Stimulated activated memory B cell treated with anti-CD40 and anti-IgM and Interleukin-4, amounts not matched to agents 10 μg/mL and 1 μg/mL and 100 μg/mL, for 72 hours (primary cell): ENCODE results near the gene PAQR4.

ENCODE experiments used
- ATAC-seq: fragments of 150-1000 bp; cut with Tn5 transposase; 2 replicates; pipeline ENCODE4 v1.10.0; 2021
- H3K27ac Mint-ChIP-seq: one replicate; pipeline ENCODE4 v1.8.0; 2022; ENCODE audit warnings: mild to moderate bottlenecking, mixed read lengths
- H3K27me3 Mint-ChIP-seq: one replicate; pipeline ENCODE4 v1.8.0; 2022; ENCODE audit warnings: mixed read lengths
- H3K36me3 Mint-ChIP-seq: one replicate; pipeline ENCODE4 v1.8.0; 2022; ENCODE audit warnings: mixed read lengths
- H3K4me1 Mint-ChIP-seq: one replicate; pipeline ENCODE4 v1.8.0; 2022; ENCODE audit warnings: mixed read lengths
- H3K4me3 Mint-ChIP-seq: one replicate; pipeline ENCODE4 v1.8.0; 2022; ENCODE audit warnings: mild to moderate bottlenecking, moderate library complexity, mixed read lengths
- H3K9me3 Mint-ChIP-seq: one replicate; pipeline ENCODE4 v1.8.0; 2022; ENCODE audit warnings: mixed read lengths

The PAQR4 gene

DNA sequence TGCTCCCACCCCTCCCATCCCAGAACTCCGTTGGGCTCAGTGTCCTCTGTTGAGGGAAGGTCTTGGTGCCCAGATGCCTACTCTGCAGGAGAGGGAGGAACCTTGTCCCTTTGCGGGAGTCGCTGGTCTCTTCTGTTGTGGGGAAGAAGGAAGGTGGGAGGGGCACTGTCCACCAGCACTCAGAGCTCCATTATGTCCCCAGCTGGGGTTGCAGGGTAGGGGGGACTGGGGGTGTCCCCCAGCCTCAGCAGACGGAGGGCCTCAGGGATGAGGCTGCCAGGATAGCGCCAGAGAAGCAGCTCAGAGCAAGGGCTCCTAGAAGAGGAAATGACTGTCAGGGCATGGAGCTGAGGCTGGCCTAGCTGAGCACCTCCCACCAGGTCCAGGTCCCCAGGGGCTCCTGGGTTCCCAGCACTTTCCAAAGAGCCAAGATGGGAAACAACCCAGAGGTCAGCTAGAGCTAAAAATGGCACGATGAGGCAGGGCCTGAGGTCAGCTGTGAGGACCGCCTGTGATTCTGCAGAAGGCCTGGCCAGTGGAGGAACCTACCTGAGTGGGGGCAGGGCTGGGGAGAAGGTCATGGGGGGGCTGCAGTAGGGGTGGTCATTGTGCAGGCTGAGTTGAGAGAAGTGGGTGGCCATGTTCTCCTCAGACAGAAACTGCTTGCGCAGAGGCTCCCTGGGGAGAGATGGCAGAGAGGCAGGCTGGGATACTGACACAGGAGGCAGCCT, 53.7 kb downstream of the PAQR4 start:
- peak overlapping the region; percentile 83 for H3K27ac Mint-ChIP-seq
- peak; percentile 42 for ATAC-seq
- peaks cover 10% of the 10 kb centered on the region for H3K27me3 Mint-ChIP-seq
- peak overlapping the region; percentile 81 for H3K4me3 Mint-ChIP-seq
- H3K36me3 Mint-ChIP-seq, result peaks cover 17% of the 10 kb centered on the region
- H3K4me1 Mint-ChIP-seq, result peaks cover 68% of the 10 kb centered on the region
- H3K9me3 Mint-ChIP-seq, result no peaks in the 10 kb centered on the region
